Measurements from ENCODE around the gene GSTT2B. TPM values are rescaled to one million over a fixed set of nuclear protein-coding genes. Genes with fewer than 3 reads are reported as not detected.
A peak's percentile ranks its signal among the peaks of the same experiment; 100 is the strongest.
"Not testable (repeated sequence)": the region's sequence is repeated elsewhere in the genome, so short reads cannot be mapped to it uniquely, and the experiment has no call there.

GSTT2B gene
- total and polyA plus RNA-seq, 10 of the 15 experiments (the other 5 are each of a cell fraction or from before 2014, with no cell fraction given), result 0.15 to 0.29 (median 0.21) TPM; not detected in 7

DNA sequence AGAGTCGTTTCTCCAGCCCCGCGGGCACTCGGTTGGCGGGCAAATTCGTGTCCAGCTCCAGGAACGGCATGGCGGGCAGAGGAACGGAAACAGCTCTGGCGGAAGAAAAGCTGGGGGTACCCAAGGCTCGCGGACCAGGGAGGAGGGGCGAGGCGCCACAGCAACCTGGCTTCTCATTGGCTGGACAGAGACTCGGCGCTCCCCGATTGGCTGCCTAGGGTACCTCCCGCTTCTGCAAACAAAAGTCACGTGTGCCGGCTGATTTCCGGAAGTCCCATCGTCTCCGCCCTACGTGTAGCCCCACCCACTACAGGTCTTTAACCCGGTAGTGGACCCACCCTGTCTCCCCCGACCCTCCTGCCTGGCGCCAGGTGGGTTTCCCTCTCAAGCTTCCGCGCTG is 13.3 kb upstream of the GSTT2B start, which contains the start of gene DDT:
Gene DDT, minus strand, starts transcription at position 97 of the 400 bp plus-strand sequence. Its CDS starts 27 bp downstream, at position 70.
- intact Hi-C loops (cut with micrococcal nuclease; ENCODE audit: unreplicated experiment), result loop anchor here (5.0 kb wide), 1 partner anchor 47 kb away; no protein-coding TSS in a partner anchor
- CTCF ChIA-PET; H3K27ac ChIP-seq (ENCODE audit: control insufficient read depth, insufficient read depth): not testable (repeated sequence)

GRCh38 chr22:23971927-23972326 is 10.9 kb upstream of the GSTT2B start:
- RAD21 ChIA-PET (ENCODE audit: unreplicated experiment); SMC1A ChIA-PET (ENCODE audit: uncharacterized antibody, unreplicated experiment); H3K4me3 ChIP-seq; BruUV-seq (replicated peaks); H4K20me1 ChIP-seq (ENCODE audit: control insufficient read depth, insufficient read depth); H3K4me2 ChIP-seq (ENCODE audit: control insufficient read depth, insufficient read depth); H3K4me1 ChIP-seq (ENCODE audit: control insufficient read depth, insufficient read depth, low read length); H3K27ac ChIP-seq (ENCODE audit: control insufficient read depth, insufficient read depth); FAIRE-seq; H3K27me3 ChIP-seq (replicated peaks in 1 of 2; ENCODE audit: control insufficient read depth in 2 of 2, insufficient read depth in 2 of 2, low read length in 1 of 2); H2AFZ ChIP-seq (ENCODE audit: control insufficient read depth, low read depth, low read length); DNase-seq (ENCODE audit: low read depth, low spot score); CTCF ChIA-PET; H3K9ac ChIP-seq (ENCODE audit: control insufficient read depth, insufficient read depth, low read length); ATAC-seq; H3K9me3 ChIP-seq (replicated peaks; ENCODE audit: control insufficient read depth, insufficient read depth, low read length): not testable (repeated sequence)
- 100% methylated on average over 3 of the region's 3 CpGs for WGBS (ENCODE audit: insufficient coverage, insufficient replicate concordance, low lambda C conversion rate, missing lambda C conversion rate)
- intact Hi-C loops (cut with micrococcal nuclease; ENCODE audit: unreplicated experiment), result loop anchor here (5.0 kb wide), 1 partner anchor 45 kb away; no protein-coding TSS in a partner anchor
- POLR2A ChIA-PET, result interaction anchor here (0.6 kb wide), 1 partner anchor 78 kb away, joined by 3 read pairs; the partner anchor contains the start of gene MIF
- in situ Hi-C loops (cut with MboI), result loop anchor here (5.0 kb wide), 1 partner anchor 45 kb away; no protein-coding TSS in a partner anchor
- H3K36me3 ChIP-seq (ENCODE audit: control insufficient read depth in 2 of 2, insufficient read depth in 2 of 2, low read length in 1 of 2), result peaks cover 11 to 25% of the 10 kb centered on the region in 2 experiments
- peaks cover 13% of the 10 kb centered on the region for H3K79me2 ChIP-seq (ENCODE audit: control insufficient read depth, insufficient read depth, low read length)

More for the DNA sequence above, 13.3 kb upstream of the GSTT2B start, which contains the start of gene DDT:
- H3K9ac ChIP-seq (ENCODE audit: control insufficient read depth, insufficient read depth, low read length); H4K20me1 ChIP-seq (ENCODE audit: control insufficient read depth, insufficient read depth); H3K4me2 ChIP-seq (ENCODE audit: control insufficient read depth, insufficient read depth); DNase-seq (ENCODE audit: low read depth, low spot score); H2AFZ ChIP-seq (ENCODE audit: control insufficient read depth, low read depth, low read length); H3K4me3 ChIP-seq; H3K9me3 ChIP-seq (replicated peaks; ENCODE audit: control insufficient read depth, insufficient read depth, low read length); POLR2A ChIA-PET; H3K27me3 ChIP-seq (replicated peaks in 1 of 2; ENCODE audit: control insufficient read depth in 2 of 2, insufficient read depth in 2 of 2, low read length in 1 of 2); RAD21 ChIA-PET (ENCODE audit: unreplicated experiment); H3K4me1 ChIP-seq (ENCODE audit: control insufficient read depth, insufficient read depth, low read length); BruUV-seq (replicated peaks); SMC1A ChIA-PET (ENCODE audit: uncharacterized antibody, unreplicated experiment): not testable (repeated sequence)
- peaks cover 11 to 22% of the 10 kb centered on the region in 2 experiments for H3K36me3 ChIP-seq (ENCODE audit: control insufficient read depth in 2 of 2, insufficient read depth in 2 of 2, low read length in 1 of 2)
- peak; percentile 99 for ATAC-seq
- H3K79me2 ChIP-seq (ENCODE audit: control insufficient read depth, insufficient read depth, low read length), result peaks cover 13% of the 10 kb centered on the region
- peak; percentile 89 for FAIRE-seq
- WGBS (ENCODE audit: insufficient coverage, insufficient replicate concordance, low lambda C conversion rate, missing lambda C conversion rate), result no CpG with 5 or more reads among the region's 29 CpGs
- in situ Hi-C loops (cut with MboI), result loop anchor here (5.0 kb wide), 1 partner anchor 47 kb away; no protein-coding TSS in a partner anchor
